Measurements from ENCODE around the gene C6orf89. TPM values are rescaled to one million over a fixed set of nuclear protein-coding genes. Genes with fewer than 3 reads are reported as not detected.
A peak's percentile ranks its signal among the peaks of the same experiment; 100 is the strongest.

C6orf89 gene
- total RNA-seq, 5 donors from 2014 or later (not counting 1 experiment from before 2014, with no cell fraction given): 32.6 to 57.9 (median 46.1) TPM

- 93% methylated on average over 44 of the region's 44 CpGs for WGBS (ENCODE audit: insufficient coverage)
- Histone ChIP-seq H3K4me3 (ENCODE audit: control insufficient read depth in 1 of 2, extremely low read depth in 1 of 2, low read length in 1 of 2) (no peak overlapping the region), H3K9me3 (no peaks in the 10 kb centered on the region), H3K27ac (ENCODE audit: low read length) (no peak overlapping the region), H3K4me1 (ENCODE audit: control insufficient read depth in 1 of 2, extremely low read depth in 1 of 2, insufficient read depth in 2 of 2, low read length in 2 of 2) (peaks cover 28 to 76% of the 10 kb centered on the region in 2 experiments), H3K36me3 (ENCODE audit: control insufficient read depth in 2 of 2, extremely low read depth in 1 of 2, insufficient read depth in 1 of 2, low read length in 1 of 2) (no peaks in the 10 kb centered on the region), H3K27me3 (replicated peaks in 1 of 2; ENCODE audit: control insufficient read depth in 2 of 2, extremely low read depth in 1 of 2, insufficient read depth in 2 of 2, low read length in 1 of 2) (no peaks in the 10 kb centered on the region)
- no peaks in the 10 kb centered on the region for H3K27me3 Mint-ChIP-seq
- ChIA-PET POLR2A (no interaction called here), CTCF (interaction anchor here in 1 of 2 donors (0.5 kb wide), 1 partner anchor 66 kb away, joined by 3 read pairs; no protein-coding TSS in a partner anchor)
- no peak overlapping the region for H3K4me3 Mint-ChIP-seq
- ATAC-seq (replicated peaks in 1 of 4): no peak
- peaks cover 54 to 68% (median 62%) of the 10 kb centered on the region in 3 donors for H3K4me1 Mint-ChIP-seq
- no peaks in the 10 kb centered on the region for H3K9me3 Mint-ChIP-seq
- H3K27ac Mint-ChIP-seq: no peak overlapping the region
- DNase-seq: no peak
- H3K36me3 Mint-ChIP-seq: no peaks in the 10 kb centered on the region
These were observed 73.2 kb downstream of the C6orf89 start for GRCh38 chr6:36958775-36959554.

- Histone ChIP-seq H3K36me3 (ENCODE audit: control insufficient read depth in 2 of 2, extremely low read depth in 1 of 2, insufficient read depth in 1 of 2, low read length in 1 of 2) (no peaks in the 10 kb centered on the region), H3K27me3 (replicated peaks in 1 of 2; ENCODE audit: control insufficient read depth in 2 of 2, extremely low read depth in 1 of 2, insufficient read depth in 2 of 2, low read length in 1 of 2) (no peaks in the 10 kb centered on the region), H3K4me1 (ENCODE audit: control insufficient read depth in 1 of 2, extremely low read depth in 1 of 2, insufficient read depth in 2 of 2, low read length in 2 of 2) (peaks cover 28 to 76% of the 10 kb centered on the region in 2 experiments), H3K9me3 (no peaks in the 10 kb centered on the region), H3K4me3 (ENCODE audit: control insufficient read depth in 1 of 2, extremely low read depth in 1 of 2, low read length in 1 of 2) (no peak overlapping the region), H3K27ac (ENCODE audit: low read length) (no peak overlapping the region)
- ChIA-PET POLR2A (interaction anchor here in 1 of 2 donors (0.7 kb wide), 1 partner anchor 46 kb away, joined by 6 read pairs; no protein-coding TSS in a partner anchor), CTCF (no interaction called here)
- 100% methylated on average over 4 of the region's 17 CpGs for WGBS (ENCODE audit: insufficient coverage)
- no peaks in the 10 kb centered on the region for H3K9me3 Mint-ChIP-seq
- ATAC-seq (replicated peaks in 1 of 4): no peak
- H3K4me1 Mint-ChIP-seq: peaks cover 51 to 68% (median 62%) of the 10 kb centered on the region in 3 donors
- DNase-seq: no peak
- H3K4me3 Mint-ChIP-seq: no peak overlapping the region
- no peaks in the 10 kb centered on the region for H3K27me3 Mint-ChIP-seq
- peak overlapping the region; percentile 29 to 34 for H3K27ac Mint-ChIP-seq
- H3K36me3 Mint-ChIP-seq: no peaks in the 10 kb centered on the region
These were observed 74.0 kb downstream of the C6orf89 start for GRCh38 chr6:36959555-36960250.

GRCh38 chr6:36961441-36962435 is 76.0 kb downstream of the C6orf89 start:
- ChIA-PET POLR2A (no interaction called here), CTCF (no interaction called here)
- Mint-ChIP-seq H3K27me3 (no peaks in the 10 kb centered on the region), H3K27ac (peak overlapping the region; percentile 57 to 89), H3K4me1 (peaks cover 38 to 62% (median 53%) of the 10 kb centered on the region in 3 donors), H3K9me3 (no peaks in the 10 kb centered on the region), H3K4me3 (peak overlapping the region in 1 of 3 donors; percentile 69), H3K36me3 (peaks cover 7% of the 10 kb centered on the region)
- peak in 1 of 35 experiments; percentile 0 for DNase-seq
- Histone ChIP-seq H3K4me3 (ENCODE audit: control insufficient read depth in 1 of 2, extremely low read depth in 1 of 2, low read length in 1 of 2) (no peak overlapping the region), H3K36me3 (ENCODE audit: control insufficient read depth in 2 of 2, extremely low read depth in 1 of 2, insufficient read depth in 1 of 2, low read length in 1 of 2) (peaks cover 0 to 3% of the 10 kb centered on the region in 2 donors), H3K27ac (ENCODE audit: low read length) (no peak overlapping the region), H3K9me3 (no peaks in the 10 kb centered on the region), H3K4me1 (ENCODE audit: control insufficient read depth in 1 of 2, extremely low read depth in 1 of 2, insufficient read depth in 2 of 2, low read length in 2 of 2) (peaks cover 20 to 62% of the 10 kb centered on the region in 2 experiments), H3K27me3 (replicated peaks in 1 of 2; ENCODE audit: control insufficient read depth in 2 of 2, extremely low read depth in 1 of 2, insufficient read depth in 2 of 2, low read length in 1 of 2) (no peaks in the 10 kb centered on the region)
- no peak for ATAC-seq (replicated peaks in 1 of 4)
- WGBS (ENCODE audit: insufficient coverage): 74% methylated on average over 36 of the region's 40 CpGs

- ChIA-PET CTCF (interaction anchor here in 1 of 2 donors (1.5 kb wide), 1 partner anchor 55 kb away, joined by 4 read pairs; no protein-coding TSS in a partner anchor), POLR2A (interaction anchor here in 1 of 2 donors (1.0 kb wide), 1 partner anchor 23 kb away, joined by 4 read pairs; the partner anchor contains the start of gene MTCH1)
- DNase-seq (peak; percentile 61 to 85 (median 75)), ATAC-seq (replicated peaks in 1 of 4) (peak; percentile 48 to 80 (median 66))
- Mint-ChIP-seq H3K27me3 (no peaks in the 10 kb centered on the region), H3K27ac (peak overlapping the region; percentile 80 to 89), H3K36me3 (peaks cover 12% of the 10 kb centered on the region), H3K9me3 (no peaks in the 10 kb centered on the region), H3K4me3 (peak overlapping the region; percentile 31 to 69 (median 42)), H3K4me1 (peaks cover 31 to 54% (median 46%) of the 10 kb centered on the region in 3 donors)
- Histone ChIP-seq H3K36me3 (ENCODE audit: control insufficient read depth in 2 of 2, extremely low read depth in 1 of 2, insufficient read depth in 1 of 2, low read length in 1 of 2) (peaks cover 0 to 14% of the 10 kb centered on the region in 2 donors), H3K4me1 (ENCODE audit: control insufficient read depth in 1 of 2, extremely low read depth in 1 of 2, insufficient read depth in 2 of 2, low read length in 2 of 2) (peaks cover 20 to 51% of the 10 kb centered on the region in 2 experiments), H3K9me3 (no peaks in the 10 kb centered on the region), H3K4me3 (ENCODE audit: control insufficient read depth in 1 of 2, extremely low read depth in 1 of 2, low read length in 1 of 2) (peak overlapping the region in 1 of 2 donors; percentile 26), H3K27ac (ENCODE audit: low read length) (peak overlapping the region; percentile 53), H3K27me3 (replicated peaks in 1 of 2; ENCODE audit: control insufficient read depth in 2 of 2, extremely low read depth in 1 of 2, insufficient read depth in 2 of 2, low read length in 1 of 2) (no peaks in the 10 kb centered on the region)
- 42% methylated on average over 11 of the region's 12 CpGs for WGBS (ENCODE audit: insufficient coverage)
These were observed 77.1 kb downstream of the C6orf89 start for GRCh38 chr6:36962874-36963273.

- Histone ChIP-seq H3K36me3 (ENCODE audit: control insufficient read depth in 2 of 2, extremely low read depth in 1 of 2, insufficient read depth in 1 of 2, low read length in 1 of 2) (peaks cover 2 to 22% of the 10 kb centered on the region in 2 donors), H3K9me3 (no peaks in the 10 kb centered on the region), H3K4me1 (ENCODE audit: control insufficient read depth in 1 of 2, extremely low read depth in 1 of 2, insufficient read depth in 2 of 2, low read length in 2 of 2) (peaks cover 20 to 51% of the 10 kb centered on the region in 2 experiments), H3K27me3 (replicated peaks in 1 of 2; ENCODE audit: control insufficient read depth in 2 of 2, extremely low read depth in 1 of 2, insufficient read depth in 2 of 2, low read length in 1 of 2) (no peaks in the 10 kb centered on the region), H3K27ac (ENCODE audit: low read length) (peak overlapping the region; percentile 53), H3K4me3 (ENCODE audit: control insufficient read depth in 1 of 2, extremely low read depth in 1 of 2, low read length in 1 of 2) (peak overlapping the region in 1 of 2 donors; percentile 26)
- peak overlapping the region; percentile 25 to 69 (median 29) for H3K4me3 Mint-ChIP-seq
- ChIA-PET CTCF (interaction anchor here (0.5 to 1.5 kb wide), 2 partner anchors 54 to 89 kb away, joined by 4 to 5 read pairs; no protein-coding TSS in a partner anchor), POLR2A (interaction anchor here in 1 of 2 donors (1.0 kb wide), 1 partner anchor 22 kb away, joined by 4 read pairs; the partner anchor contains the start of gene MTCH1)
- no peaks in the 10 kb centered on the region for H3K9me3 Mint-ChIP-seq
- peaks cover 20% of the 10 kb centered on the region for H3K36me3 Mint-ChIP-seq
- peak in 27 of 35 experiments; percentile 23 to 58 (median 40) for DNase-seq
- peak; percentile 61 to 68 (median 64) for ATAC-seq (replicated peaks in 1 of 4)
- 37% methylated on average over 3 of the region's 11 CpGs for WGBS (ENCODE audit: insufficient coverage)
- no peaks in the 10 kb centered on the region for H3K27me3 Mint-ChIP-seq
- H3K27ac Mint-ChIP-seq: peak overlapping the region; percentile 84 to 89
- H3K4me1 Mint-ChIP-seq: peaks cover 31 to 54% (median 46%) of the 10 kb centered on the region in 3 donors
These were observed 77.9 kb downstream of the C6orf89 start for GRCh38 chr6:36963451-36964290.

All from T-cell (primary cell).